GM19438 (cell line): ENCODE results near the gene ARID1B.

Experiments used
- ATAC-seq: cut with Tn5 transposase; IDR thresholded peaks from one replicate; pipeline ENCODE4 v1.9.1; 2021; ENCODE audit warnings: low read depth; ENCODE audit not compliant: unreplicated experiment

ARID1B gene

GRCh38 chr6:157013649-157014304 is 236.6 kb downstream of the ARID1B start:
- ATAC-seq = no peak

- no peak for ATAC-seq
Observed at GRCh38 chr6:157014871-157015270, 237.7 kb downstream of the ARID1B start.

- ATAC-seq = no peak
Observed at GRCh38 chr6:157017022-157017421, 239.8 kb downstream of the ARID1B start.

GRCh38 chr6:157017861-157018260 is 240.7 kb downstream of the ARID1B start:
- ATAC-seq = no peak

- no peak for ATAC-seq
Observed at GRCh38 chr6:157019115-157019641, 242.0 kb downstream of the ARID1B start.

- no peak for ATAC-seq
Observed at GRCh38 chr6:157019733-157020132, 242.6 kb downstream of the ARID1B start.

- no peak for ATAC-seq
Observed at GRCh38 chr6:157020398-157020797, 243.2 kb downstream of the ARID1B start.

GRCh38 chr6:157020881-157021343 is 243.7 kb downstream of the ARID1B start:
- peak; percentile 45 for ATAC-seq

GRCh38 chr6:157021344-157021992 is 244.3 kb downstream of the ARID1B start:
- ATAC-seq = peak; percentile 78

GRCh38 chr6:157021993-157022740 is 245.0 kb downstream of the ARID1B start:
- ATAC-seq = peak; percentile 50

GRCh38 chr6:157023958-157024357 is 246.8 kb downstream of the ARID1B start:
- ATAC-seq = no peak

GRCh38 chr6:157024745-157025144 is 247.6 kb downstream of the ARID1B start:
- no peak for ATAC-seq

GRCh38 chr6:157025437-157025836 is 248.3 kb downstream of the ARID1B start:
- ATAC-seq = no peak

- ATAC-seq = no peak
Observed at GRCh38 chr6:157029980-157030690, 253.0 kb downstream of the ARID1B start.

GRCh38 chr6:157030755-157031154 is 253.6 kb downstream of the ARID1B start:
- ATAC-seq = no peak

- no peak for ATAC-seq
Observed at GRCh38 chr6:157032923-157033322, 255.7 kb downstream of the ARID1B start.

- no peak for ATAC-seq
Observed at GRCh38 chr6:157033428-157034140, 256.4 kb downstream of the ARID1B start.

GRCh38 chr6:157034436-157035230 is 257.5 kb downstream of the ARID1B start:
- no peak for ATAC-seq

- no peak for ATAC-seq
Observed at GRCh38 chr6:157035546-157035945, 258.4 kb downstream of the ARID1B start.
